Sciatic nerve (tissue), 2 donors: Measurements from ENCODE around the gene PGM5. TPM values are rescaled to one million over a fixed set of nuclear protein-coding genes. Genes with fewer than 3 reads are reported as not detected.
"Not testable (repeated sequence)": the region's sequence is repeated elsewhere in the genome, so short reads cannot be mapped to it uniquely, and the experiment has no call there.

ENCODE experiments used
- ATAC-seq: fragments of 200-7000 bp; cut with Tn5 transposase; one replicate; pipeline ENCODE4 v1.9.1; 2020; ENCODE audit warnings: mild to moderate bottlenecking, moderate library complexity
- DNase-seq: peaks from one replicate; pipeline ENCODE4 v3.0.0-alpha.2; 2020; ENCODE audit warnings: low spot score
- intact Hi-C: fragments of 100-400 bp; cut with DNase I; formaldehyde crosslinking; loops from one replicate; pipeline ENCODE4 v1.14.2; 2022
- total RNA-seq: library from RNA; stranded (reverse); fragmentation: NEBNext Ultra II Directional; extraction: Animal tissue kit (Norgen Biotek cat#: 25700); gene quantifications from one replicate; pipeline ENCODE4 v1.2.1, GENCODE V29; 2021
- donor health status: DM: no; HTN: no; CAD: no.
- donor health status: DM: no; HTN: no; CAD: no.

PGM5 gene
- 28.4 TPM for total RNA-seq

DNA sequence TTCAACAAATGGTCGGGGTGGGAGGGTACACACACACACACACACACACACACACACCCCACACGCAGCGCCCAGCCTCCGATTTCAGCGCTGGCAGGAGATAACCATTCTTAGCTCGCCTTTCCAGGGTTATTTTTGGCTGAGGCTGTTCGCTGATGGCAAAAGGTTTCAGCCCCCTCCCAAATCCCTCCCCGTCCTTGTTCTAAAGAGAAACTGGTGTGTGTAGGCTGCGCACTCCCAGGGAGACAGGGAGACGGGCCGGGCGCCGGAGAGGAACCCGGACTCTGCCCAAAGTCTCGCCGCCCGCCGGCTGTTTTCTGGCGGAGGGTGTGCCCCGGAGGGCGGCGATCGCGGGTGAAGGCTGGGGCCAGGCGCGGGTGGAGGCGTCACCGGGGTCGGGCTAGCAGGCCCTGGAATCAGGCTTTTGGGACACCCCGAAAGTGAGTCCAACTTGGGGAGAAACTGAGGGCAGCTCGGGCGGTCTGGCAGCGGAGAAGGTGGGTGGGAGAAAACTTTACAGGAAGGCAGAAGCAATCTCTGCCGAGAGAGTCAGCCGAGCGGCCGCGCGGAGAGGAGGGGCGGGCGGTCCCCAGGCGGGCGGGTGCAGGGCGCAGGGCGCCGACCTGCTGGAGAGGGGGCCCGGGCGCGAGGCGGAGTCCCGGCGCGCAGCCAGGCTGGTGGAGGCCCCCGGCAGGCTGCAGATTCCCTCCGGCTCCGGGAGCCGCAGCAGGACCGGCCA, at the start of gene PGM5:
Gene PGM5 (plus strand): TSS at position 232 of the 739 bp plus-strand sequence. CDS start 517 bp downstream, outside the sequence.
- ATAC-seq: peak; percentile 75
- peak; percentile 61 for DNase-seq
- intact Hi-C loops: not testable (repeated sequence)

- peak; percentile 45 for ATAC-seq
- DNase-seq, intact Hi-C loops: not testable (repeated sequence)
Measured at GRCh38 chr9:68307127-68307526, 49.3 kb upstream of the PGM5 start.

DNA sequence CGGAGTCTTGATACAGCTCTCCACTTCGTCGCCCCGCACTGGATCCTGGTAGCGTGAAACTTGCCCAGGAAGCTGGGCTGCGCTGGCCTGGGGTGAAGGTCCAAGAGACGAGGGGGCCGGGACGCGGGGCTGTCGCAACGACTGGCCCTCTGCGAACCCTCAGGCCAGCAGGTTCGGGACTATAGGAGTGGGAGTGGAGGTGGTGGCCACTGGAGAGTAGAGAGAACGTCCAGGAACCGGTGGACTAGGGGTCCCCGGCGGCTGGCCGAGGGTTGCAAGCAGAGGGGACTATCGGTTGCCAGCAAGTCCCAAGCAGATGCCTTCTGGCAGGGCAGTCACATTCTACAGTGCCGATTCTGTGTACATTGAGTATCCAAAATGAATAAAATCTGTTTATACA, 48.8 kb upstream of the PGM5 start:
- ATAC-seq: peak; percentile 46
- DNase-seq, intact Hi-C loops: not testable (repeated sequence)

GRCh38 chr9:68311208-68311607, 45.2 kb upstream of the PGM5 start:
- intact Hi-C loops, ATAC-seq: not testable (repeated sequence)

GRCh38 chr9:68318209-68318608, 38.2 kb upstream of the PGM5 start:
- DNase-seq, intact Hi-C loops: not testable (repeated sequence)
- peak; percentile 26 for ATAC-seq

More at GRCh38 chr9:68311208-68311607, 45.2 kb upstream of the PGM5 start:
- DNase-seq: not testable (repeated sequence)

DNA sequence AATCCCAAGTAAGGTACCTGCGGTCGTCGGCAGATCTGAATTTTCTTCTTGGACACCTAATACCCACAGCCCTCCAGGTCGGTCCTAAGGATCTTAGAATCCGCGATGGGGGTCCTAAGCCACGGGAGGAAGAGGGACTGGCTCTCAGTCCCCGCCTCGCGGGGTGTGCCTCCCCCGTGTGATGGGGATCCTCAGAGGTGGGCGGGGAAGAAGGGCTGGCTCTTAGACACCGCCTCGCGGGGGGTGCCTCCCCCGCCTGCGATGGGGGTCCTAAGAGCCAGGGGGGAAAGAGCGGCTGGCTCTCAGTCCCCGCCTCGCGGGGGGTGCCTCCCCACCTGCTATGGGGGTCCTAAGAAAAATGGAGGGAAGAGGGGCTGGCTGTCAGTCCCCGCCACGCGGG, 32.7 kb upstream of the PGM5 start:
- DNase-seq, ATAC-seq, intact Hi-C loops: not testable (repeated sequence)

GRCh38 chr9:68324518-68324917, 31.9 kb upstream of the PGM5 start:
- DNase-seq, intact Hi-C loops: not testable (repeated sequence)
- ATAC-seq: peak; percentile 46

GRCh38 chr9:68329106-68329505, 27.3 kb upstream of the PGM5 start:
- DNase-seq, intact Hi-C loops, ATAC-seq: not testable (repeated sequence)

GRCh38 chr9:68330531-68331173, 25.8 kb upstream of the PGM5 start:
- intact Hi-C loops, DNase-seq: not testable (repeated sequence)
- ATAC-seq: peak; percentile 82

DNA sequence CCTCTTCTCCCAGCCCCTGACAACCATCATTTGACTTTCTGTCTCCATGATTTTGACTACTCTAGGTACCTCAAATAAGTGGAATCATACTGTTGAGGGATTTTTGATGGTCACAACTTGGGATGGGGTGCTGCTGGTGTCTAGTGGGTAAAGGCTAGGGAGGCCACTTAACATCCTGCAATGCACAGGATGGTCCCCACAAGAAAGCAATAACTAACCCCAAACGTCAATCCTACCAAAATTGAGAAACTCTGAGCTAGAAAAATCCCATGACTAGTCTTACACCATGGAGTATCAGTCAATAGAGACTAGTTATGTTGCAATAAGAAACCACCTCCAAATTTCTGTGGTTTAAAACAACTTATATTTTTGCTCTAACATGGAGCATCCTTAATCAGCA, 24.3 kb upstream of the PGM5 start:
- ATAC-seq, DNase-seq, intact Hi-C loops: not testable (repeated sequence)

GRCh38 chr9:68335935-68336334, 20.5 kb upstream of the PGM5 start:
- intact Hi-C loops, ATAC-seq, DNase-seq: not testable (repeated sequence)

- DNase-seq, ATAC-seq, intact Hi-C loops: not testable (repeated sequence)
Measured at GRCh38 chr9:68336639-68337339, 19.6 kb upstream of the PGM5 start.

DNA sequence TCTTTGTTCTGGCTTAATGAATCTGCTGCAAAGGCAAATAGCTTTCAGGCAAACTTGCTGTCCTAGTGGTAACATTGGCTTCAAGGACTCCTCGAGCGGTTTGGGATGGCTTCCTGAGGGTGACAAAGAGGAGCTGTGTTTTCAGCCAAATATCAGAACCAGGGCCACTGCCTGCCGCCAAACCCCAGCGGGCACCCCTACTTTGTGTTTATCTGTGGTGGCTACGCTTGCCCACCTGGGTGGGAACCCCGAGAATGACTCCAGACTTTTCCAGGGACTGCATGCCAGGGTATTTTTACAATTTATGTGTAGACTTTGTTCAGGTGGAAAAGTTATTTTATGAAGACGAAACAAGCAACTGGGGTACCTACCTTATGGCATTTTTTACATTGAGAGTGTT, 18.4 kb upstream of the PGM5 start:
- ATAC-seq, intact Hi-C loops, DNase-seq: not testable (repeated sequence)

DNA sequence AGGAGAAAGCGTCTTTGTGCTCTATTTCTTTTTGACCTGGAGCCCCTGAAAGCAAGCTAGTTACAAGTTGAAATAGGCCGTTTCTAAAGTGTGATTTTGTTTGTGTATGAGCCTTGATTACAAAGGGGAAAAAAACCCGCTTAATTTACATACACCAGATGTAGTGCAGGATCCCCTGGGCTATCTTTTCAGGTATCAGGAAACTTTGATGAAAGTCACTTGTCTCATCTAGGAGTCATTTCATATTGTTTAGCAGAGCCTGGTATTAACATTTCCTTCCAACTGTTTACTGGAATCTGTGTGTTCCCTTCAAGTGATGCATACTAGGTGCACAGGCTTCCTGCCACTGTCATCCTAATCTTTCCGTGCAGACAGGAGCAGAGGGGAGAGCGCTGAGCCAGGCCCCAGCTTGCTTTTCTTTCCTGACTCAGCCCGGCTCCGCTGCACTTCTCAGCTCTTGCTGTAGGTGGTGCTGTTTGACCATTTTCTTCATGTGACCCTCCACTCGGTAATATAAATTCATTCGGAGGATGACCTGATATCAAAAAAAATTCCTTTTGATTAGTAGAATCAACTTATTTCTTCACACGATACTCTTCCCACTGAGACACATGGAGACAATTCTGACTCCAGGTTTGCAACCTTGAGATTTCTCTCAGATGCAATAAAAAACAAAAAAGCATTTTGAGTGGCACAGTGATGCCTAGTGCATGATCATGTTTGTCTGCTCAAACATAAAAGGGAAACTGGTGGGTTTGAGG, 14.0 kb upstream of the PGM5 start:
- intact Hi-C loops: not testable (repeated sequence)
- ATAC-seq: peak; percentile 81

DNA sequence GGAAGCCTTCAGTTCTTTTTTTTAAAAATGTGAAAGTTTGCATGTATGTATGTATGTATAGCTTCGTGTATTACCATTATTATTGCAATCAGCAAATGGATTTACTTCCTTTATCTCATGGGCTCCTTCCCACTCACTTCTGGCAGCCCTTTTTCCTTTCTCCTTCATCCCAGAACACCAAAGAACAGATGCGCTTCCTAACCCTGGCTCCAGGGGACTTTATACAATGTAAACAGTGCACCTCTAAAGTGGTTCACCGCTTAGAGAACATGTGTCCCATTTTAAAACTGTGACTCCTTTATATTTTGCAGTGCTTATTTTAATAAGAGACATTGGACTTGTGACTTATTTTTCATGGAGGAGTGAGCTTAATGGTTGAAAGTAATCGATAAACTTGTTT, 13.2 kb upstream of the PGM5 start:
- intact Hi-C loops, DNase-seq, ATAC-seq: not testable (repeated sequence)

More for the DNA sequence above, 14.0 kb upstream of the PGM5 start:
- not testable (repeated sequence) for DNase-seq

GRCh38 chr9:68343992-68344391, 12.4 kb upstream of the PGM5 start:
- peak; percentile 92 for ATAC-seq
- intact Hi-C loops, DNase-seq: not testable (repeated sequence)

- DNase-seq, ATAC-seq, intact Hi-C loops: not testable (repeated sequence)
Measured at GRCh38 chr9:68351689-68352088, 4.7 kb upstream of the PGM5 start.

DNA sequence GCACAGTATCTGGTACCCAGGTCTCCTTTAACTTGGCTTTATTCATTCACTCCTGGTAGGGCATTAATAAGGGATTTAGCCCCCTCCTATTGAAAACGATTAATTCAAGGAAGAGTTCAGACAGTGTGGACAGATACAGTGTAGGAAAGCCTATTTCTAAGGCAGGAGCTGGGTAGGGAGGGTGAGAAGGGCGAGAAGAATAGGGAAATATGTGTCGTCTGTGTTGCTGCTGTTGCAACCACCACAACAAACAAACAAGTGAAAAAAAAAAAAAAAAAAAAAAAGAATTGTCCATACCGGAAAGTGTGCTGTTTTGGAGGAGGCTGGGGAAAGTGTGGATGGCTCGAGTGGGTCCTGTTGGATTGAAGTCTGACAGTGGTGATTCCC, 425 bp upstream of the PGM5 start:
- ATAC-seq: peak; percentile 56
- intact Hi-C loops, DNase-seq: not testable (repeated sequence)
